HEK293T (cell line): Measurements from ENCODE around the gene PWWP2A.

ENCODE experiments used
- ARNT ChIP-seq: fragments of 450-650 bp; IDR thresholded peaks from 2 replicates; pipeline ENCODE4 v1.6.1; 2017; ENCODE audit warnings: mild to moderate bottlenecking
- CTBP1 ChIP-seq: fragments of 450-650 bp; IDR thresholded peaks from 2 replicates; pipeline ENCODE4 v1.6.1; 2016; ENCODE audit warnings: borderline replicate concordance
- ELF4 ChIP-seq: fragments of 450-650 bp; IDR thresholded peaks from 2 replicates; pipeline ENCODE4 v1.6.1; 2017; ENCODE audit warnings: antibody characterized with exemption
- FOXA1 ChIP-seq: fragments of 450-650 bp; IDR thresholded peaks from 2 replicates; pipeline ENCODE4 v1.6.1; 2016; ENCODE audit warnings: mild to moderate bottlenecking
- FOXK2 ChIP-seq: fragments of 450-650 bp; IDR thresholded peaks from 2 replicates; pipeline ENCODE4 v1.6.1; 2016; ENCODE audit warnings: mild to moderate bottlenecking
- FOXM1 ChIP-seq: fragments of 450-650 bp; IDR thresholded peaks from 2 replicates; pipeline ENCODE4 v1.6.1; 2017; ENCODE audit warnings: mild to moderate bottlenecking, borderline replicate concordance
- HDGF ChIP-seq: fragments of 450-650 bp; IDR thresholded peaks from 2 replicates; pipeline ENCODE4 v1.6.1; 2017; ENCODE audit warnings: antibody characterized with exemption, borderline replicate concordance
- LEF1 ChIP-seq: fragments of 450-650 bp; IDR thresholded peaks from 2 replicates; pipeline ENCODE4 v1.6.1; 2017; ENCODE audit warnings: mild to moderate bottlenecking, borderline replicate concordance
- NFRKB ChIP-seq: fragments of 450-650 bp; IDR thresholded peaks from 2 replicates; pipeline ENCODE4 v1.6.1; 2016; ENCODE audit warnings: mild to moderate bottlenecking, moderate library complexity
- PKNOX1 ChIP-seq: fragments of 450-650 bp; IDR thresholded peaks from 2 replicates; pipeline ENCODE4 v1.6.1; 2016
- SP1 ChIP-seq: fragments of 450-650 bp; IDR thresholded peaks from 2 replicates; pipeline ENCODE4 v1.6.1; 2017
- SUZ12 ChIP-seq: fragments of 450-650 bp; IDR thresholded peaks from 2 replicates; pipeline ENCODE4 v1.6.1; 2016; ENCODE audit warnings: mild to moderate bottlenecking
- TARDBP ChIP-seq: fragments of 450-650 bp; IDR thresholded peaks from 2 replicates; pipeline ENCODE4 v1.6.1; 2016
- ZNF384 ChIP-seq: fragments of 450-650 bp; IDR thresholded peaks from 2 replicates; pipeline ENCODE4 v1.6.1; 2016

- no peak for TF ChIP-seq SP1
- TF ChIP-seq FOXA1 = no peak
- TF ChIP-seq NFRKB = no peak
- TF ChIP-seq ZNF384 = no peak
- TF ChIP-seq HDGF = no peak
- TF ChIP-seq ELF4 = no peak
- no peak for TF ChIP-seq TARDBP
- no peak for TF ChIP-seq SUZ12
- TF ChIP-seq LEF1 = no peak
- TF ChIP-seq FOXK2 = no peak
- no peak for TF ChIP-seq FOXM1
- no peak for TF ChIP-seq ARNT
- no peak for TF ChIP-seq CTBP1
- no peak for TF ChIP-seq PKNOX1
Measured at GRCh38 chr5:160079753-160080152, 39.5 kb downstream of the PWWP2A start.
